ENCODE measurements around the gene EDDM3A.
"Not testable (repeated sequence)": the region's sequence is repeated elsewhere in the genome, so short reads cannot be mapped to it uniquely, and the experiment has no call there.

EDDM3A gene

DNA sequence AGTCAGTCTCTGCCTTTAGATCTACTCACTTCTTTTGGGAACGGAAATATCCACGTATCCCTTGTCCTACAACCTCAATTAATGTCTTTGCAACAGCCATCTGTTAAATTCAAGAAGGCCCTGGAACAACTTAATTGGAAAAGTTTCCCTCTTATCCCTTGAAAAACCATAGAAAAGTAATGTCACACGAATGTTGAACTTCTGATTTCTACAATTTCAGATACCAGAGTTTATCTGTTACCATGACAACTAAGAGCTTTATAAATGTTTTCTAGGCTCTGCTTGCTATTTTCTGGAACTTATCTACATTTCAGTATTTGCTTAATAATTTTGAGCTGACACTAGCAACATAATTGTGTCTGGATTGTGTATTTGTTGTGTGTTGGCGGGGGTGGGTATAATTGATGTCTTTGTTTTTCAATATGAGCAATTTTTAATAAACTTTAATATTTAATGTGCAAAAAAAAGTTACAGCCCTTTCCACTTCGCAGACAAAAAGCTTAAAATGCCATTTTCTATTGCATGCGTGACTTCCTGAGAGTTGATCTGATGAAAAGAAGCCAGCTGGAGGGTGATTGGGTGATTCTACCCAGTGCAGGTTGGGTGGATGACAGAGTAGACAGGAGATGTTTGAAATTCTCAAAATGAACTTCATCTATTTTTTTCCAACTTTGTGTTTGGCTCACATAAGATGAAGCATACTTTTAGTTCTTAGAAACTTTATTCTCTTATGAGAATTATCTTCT, 11.8 kb upstream of the EDDM3A start:
- DNase-seq = no peak

DNA sequence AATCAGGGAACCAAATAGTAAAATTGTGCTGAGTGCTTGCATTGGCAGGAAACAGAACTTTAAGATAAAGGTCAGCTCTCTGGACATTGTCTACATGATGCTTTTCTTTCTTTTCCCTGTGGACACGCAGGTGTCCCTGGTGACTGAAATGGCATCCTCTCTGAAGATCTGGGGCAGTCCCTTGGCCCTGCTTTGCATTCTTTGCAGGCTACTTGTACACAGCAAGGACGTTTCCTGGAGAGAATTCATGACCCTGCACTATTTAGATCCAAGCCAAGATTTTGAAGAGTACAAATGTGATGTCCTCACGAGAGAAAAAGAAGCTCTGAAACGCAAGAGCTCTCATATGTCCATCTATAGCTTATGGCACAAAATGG, 11.3 kb upstream of the EDDM3A start:
- DNase-seq = no peak

DNA sequence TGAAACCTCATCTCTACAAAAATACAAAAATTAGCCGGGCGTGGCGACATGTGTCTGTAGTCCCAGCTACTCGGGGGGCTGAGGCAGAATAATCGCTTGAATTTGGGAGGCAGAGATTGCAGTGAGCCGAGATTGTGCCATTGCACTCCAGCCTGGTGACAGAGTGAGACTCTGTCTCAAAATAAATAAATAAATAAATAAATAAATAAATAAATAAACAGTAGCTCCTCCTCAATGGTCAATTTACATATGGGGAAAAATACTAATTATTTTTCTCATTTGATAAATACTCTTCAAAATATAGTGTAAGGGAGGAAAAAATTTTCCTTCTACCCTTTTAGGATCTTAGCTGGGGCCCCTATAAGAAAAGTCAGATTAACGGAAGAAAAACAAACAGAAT, 7.4 kb upstream of the EDDM3A start:
- DNase-seq = not testable (repeated sequence)

DNA sequence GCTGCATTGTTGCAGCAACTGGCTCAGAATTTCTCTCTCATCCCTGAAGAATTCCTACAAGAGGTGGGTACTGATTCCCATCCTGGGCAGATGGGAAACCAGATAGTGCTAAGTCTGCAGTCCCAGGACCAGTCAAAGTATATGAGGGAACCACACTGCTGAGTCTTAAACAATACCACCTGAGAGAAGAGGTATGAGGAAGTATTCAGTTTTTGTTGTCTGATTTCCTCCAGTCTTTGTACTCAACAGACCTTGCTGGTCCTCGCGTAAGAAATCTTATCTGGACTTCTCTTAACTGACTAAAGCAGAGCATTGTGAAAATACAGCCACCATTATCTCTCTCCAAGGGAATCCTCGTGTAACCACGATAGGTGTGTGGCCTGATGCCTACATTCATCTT, 3.6 kb upstream of the EDDM3A start:
- DNase-seq = no peak

DNA sequence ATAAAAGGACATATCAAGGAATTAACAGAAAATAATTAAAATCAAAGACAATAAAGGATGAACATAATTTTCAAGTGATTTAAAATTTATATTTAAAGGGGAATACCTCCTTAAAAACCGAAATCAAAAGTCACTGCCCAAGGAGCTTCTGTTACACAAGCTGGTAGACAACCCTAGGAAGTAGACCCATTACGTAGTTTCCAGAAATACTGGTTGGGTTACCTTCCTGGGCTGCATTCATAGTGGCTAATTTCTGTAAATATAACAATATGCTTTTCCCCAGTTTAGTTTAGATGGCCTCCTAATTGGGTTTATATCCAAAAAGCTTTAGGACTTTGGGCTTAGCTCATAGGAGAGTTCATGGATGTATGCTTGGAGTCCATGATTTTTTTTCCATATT, 2.1 kb upstream of the EDDM3A start:
- DNase-seq = no peak

DNA sequence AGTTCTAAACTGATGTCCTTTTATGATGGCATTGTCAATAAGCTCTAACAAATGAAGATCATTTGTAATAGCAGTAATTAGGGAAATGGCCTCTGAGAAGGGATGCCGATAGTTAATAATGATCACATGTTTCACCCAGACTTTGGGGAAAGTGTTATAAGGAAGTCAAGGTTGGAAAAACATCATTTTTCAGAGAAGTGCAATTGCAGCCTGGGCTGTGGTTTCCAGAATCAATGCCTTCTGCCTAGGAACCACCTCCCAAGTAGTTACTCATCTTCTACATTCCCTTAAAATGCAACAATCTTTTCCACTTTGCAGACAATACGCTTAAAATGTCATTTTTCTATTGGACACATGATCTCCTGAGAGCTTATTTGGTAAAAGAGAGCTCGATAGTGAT, 879 bp downstream of the EDDM3A start:
- DNase-seq = no peak

DNA sequence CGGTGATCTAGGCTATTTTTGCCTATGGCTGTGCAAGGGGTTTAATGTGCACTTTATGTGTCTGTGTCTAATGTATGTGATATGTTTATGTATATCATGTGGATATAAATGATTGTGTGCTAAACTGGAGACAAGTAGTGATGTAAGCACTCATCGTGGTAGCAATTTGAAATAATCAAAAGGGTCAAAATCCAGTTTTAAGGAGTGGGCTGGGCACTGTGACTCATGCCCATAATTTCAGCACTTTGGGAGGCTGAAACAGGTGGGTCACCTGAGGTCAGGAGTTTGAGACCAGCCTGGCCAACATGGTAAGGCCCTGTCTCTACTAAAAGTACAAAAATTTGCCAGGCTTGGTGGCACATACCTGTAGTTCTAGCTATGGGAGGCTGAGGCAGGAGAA, 2.8 kb downstream of the EDDM3A start:
- DNase-seq = no peak

DNA sequence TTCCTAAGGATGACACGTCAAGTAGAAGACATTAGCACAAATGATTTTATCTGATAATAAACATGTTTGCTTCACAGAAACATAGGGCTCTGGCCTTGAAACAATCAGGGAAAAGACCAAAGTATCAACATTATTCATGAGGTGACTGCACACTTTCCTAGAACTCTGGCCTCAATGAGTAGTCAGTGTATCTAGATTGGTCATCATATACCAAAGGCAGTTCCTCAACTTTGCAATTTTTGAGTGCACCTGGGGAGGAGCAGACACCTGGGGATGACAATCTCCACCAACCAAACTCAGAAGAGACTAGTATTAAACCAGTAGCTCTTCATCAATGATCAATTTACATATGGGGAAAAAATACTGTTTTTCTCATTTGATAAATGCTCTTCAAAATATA, 4.5 kb downstream of the EDDM3A start:
- DNase-seq = no peak

DNA sequence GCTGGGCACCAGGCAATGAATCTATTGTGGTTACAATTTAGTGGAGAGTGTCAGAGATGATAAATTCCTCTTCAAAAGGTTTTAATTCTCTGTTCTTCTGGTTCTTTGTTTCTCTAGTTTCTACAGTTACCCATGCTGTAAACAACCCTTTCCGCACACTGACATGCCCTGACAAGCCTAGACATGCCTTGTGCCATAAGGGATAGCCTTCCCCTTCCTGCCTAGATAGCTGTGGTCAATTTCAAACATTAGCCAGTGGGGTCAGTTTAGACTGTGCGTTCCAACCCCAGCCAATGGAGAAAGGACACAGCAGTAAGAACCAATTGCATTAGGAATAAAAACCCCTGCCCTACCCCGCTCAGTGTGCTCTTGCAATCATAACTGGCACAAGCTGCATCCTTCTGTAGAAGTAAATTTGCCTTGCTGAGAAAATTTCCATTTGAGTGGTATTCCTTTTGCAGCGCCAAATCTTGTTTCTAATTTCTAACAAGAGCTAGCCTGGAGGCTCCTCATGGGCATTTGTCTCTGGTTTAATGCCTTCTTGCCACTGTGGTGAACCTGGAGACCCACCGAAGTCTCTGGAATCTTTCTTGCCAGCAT, 6.4 kb downstream of the EDDM3A start:
- no peak for DNase-seq

DNA sequence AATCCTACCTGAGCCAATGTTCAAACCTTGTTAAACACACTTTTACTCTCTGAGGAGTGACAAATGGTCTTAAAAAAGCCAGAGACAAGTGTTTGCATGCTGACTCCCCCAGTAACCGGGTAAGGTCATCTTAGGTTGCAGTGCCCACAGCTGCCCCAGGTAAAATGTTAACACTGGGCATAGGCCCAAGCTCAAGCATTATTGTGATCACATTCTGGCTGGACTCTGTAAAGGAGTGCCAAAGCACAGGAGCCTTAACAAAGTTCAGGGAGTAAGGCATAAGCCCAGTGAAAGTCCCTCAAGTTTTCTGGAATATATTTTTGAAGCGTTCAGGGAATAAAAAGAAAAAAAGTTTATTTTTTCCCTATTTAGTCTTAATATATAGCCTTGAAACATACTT, 8.6 kb downstream of the EDDM3A start:
- no peak for DNase-seq

DNA sequence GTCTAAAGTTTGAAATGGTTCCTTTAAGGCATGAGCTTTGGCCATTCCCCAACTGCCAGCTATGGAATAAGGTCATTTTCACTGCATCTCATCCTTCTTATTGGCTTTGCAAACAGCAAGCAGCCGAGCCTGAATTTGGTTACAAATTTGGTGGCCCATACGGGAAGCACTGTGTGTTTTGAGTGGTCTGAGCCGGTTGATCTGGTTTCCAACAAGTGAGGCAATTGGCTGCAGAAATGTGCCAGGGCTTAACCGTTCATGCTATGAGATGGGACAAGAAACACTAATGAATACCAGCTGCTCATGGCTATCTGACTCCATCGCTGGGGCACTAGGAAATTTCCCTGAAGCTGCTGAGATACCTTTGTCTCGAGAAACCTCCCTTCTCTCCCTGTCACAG, 9.3 kb downstream of the EDDM3A start:
- DNase-seq = no peak

DNA sequence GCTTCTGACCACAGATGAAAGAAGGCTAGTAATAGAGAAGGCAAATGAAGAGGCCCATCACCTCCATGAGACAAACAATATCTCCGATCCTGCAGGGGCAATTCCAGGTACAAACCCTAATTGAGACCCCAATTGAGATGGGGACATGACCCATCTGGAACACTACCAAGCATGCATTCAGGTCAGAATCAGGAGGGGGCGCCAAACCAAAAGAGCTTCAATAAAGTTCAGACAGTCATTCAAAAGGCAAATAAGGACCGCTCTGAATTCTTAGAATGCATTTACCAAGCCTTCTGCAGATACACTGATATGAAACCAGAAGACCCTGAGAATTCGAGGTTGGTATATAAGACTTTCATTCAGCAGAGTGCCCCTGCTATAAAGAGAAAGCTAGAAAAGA, 12.3 kb downstream of the EDDM3A start:
- no peak for DNase-seq

DNA sequence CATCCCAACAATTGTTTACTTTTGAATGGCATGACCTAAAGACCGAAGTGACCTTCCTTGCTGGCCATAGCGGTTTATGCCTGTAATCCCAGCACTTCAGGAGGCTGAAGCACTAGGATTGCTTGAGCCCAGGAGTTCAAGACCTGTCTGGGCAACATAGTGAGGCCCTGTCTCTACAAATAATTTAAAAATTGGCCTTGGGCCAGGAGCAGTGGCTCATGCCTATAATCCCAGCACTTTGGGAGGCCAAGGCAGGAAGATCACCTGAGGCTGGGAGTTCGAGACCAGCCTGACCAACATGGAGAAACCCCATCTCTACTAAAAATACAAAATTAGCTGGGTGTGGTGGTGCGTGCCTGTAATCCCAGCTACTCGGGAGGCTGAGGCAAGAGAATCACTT, 13.8 kb downstream of the EDDM3A start:
- not testable (repeated sequence) for DNase-seq

DNA sequence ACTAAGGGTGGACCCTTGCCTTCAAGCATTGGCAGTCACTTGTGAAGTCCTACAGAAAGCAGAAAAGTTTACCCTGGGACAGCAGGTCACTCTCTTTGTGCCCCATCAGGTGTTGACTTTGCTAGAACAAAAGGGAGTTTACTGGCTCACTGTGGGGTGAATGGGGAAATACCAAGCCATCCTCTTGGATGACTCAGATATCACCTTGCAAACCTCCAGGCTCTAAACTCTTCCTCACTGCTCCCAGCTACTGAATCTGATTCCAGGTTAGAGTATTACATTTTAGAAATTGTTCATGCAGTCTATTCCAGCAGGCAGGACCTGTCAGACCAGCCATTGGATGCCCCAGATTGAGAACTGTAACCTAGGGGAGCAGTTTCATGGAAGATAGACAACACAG, 15.3 kb downstream of the EDDM3A start:
- no peak for DNase-seq

DNA sequence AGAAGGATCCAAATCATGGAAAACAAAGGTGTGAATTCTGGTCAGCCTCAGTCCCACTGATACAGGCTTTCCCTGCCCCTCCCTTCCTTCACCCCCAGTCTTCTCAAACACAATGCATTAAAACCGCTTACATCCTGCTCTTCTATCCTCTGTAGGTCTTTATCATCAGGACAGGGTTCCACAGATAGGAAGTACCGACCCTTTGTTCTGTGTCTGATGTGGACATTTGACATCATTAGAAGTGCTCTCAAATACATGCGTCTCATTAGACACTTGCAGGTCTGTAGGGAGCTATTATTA, 22.9 kb downstream of the EDDM3A start:
- DNase-seq = no peak

DNA sequence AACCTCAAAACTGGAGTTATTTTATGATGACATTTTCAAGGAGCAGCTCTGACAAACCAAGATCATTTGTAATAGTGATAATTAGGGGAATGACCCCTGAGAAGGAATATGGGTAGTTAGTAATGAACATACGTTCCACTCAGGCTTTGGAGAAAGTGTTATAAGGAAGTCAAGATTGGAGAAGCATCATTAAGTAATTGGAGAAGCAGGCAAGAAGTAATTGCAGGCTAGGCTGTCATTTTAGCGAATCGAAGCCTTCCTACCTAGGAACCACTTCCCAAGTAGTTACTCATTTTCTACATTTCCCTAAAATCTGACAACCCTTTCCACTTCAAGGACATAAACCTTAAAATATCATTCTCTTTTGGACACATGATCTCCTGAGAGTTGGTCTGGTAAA, 23.7 kb downstream of the EDDM3A start:
- DNase-seq = no peak

DNA sequence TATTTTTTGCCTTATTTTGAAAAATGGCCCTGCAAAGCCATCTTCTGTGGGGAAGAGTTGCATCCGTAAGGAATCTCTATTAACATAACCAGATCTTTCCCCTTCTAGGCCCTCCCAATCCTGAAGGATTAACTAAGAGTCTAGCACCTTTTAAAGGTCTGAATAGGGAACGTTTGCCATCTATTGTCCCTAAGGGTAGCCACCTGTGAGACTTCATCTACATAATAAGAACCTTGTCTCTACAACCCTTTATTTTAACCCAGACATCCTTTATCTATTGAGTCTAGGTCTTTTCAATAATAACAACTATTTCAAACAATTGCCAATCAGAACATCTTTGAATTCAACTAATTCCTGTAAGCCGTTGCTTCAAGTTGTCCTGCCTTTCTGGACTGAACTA, 27.0 kb downstream of the EDDM3A start:
- DNase-seq = no peak

DNA sequence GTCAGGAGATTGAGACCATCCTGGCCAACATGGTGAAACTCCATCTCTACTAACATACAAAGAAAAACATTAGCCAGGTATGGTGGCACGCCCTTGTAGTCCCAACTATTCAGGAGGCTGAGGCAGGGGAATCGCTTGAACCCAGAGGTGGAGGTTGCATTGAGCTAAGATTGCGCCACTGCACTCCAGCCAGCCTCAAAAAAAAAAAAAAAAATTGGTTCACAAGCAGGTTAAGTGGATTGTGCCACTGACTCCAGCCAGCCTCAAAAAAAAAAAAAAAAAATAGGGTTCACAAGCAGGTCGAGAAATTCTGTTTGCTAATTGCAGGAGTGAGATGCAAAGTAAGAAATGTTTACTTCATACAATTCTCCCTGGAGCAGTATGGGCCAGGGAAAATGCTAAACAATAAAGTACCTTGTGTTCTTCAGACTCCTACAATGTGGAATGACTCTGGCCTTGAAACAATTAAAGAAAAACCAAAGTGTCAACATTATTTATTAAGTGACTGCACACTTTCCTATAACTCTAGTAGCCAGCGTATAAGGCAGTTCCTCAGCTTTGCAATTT, 28.7 kb downstream of the EDDM3A start:
- DNase-seq = no peak

DNA sequence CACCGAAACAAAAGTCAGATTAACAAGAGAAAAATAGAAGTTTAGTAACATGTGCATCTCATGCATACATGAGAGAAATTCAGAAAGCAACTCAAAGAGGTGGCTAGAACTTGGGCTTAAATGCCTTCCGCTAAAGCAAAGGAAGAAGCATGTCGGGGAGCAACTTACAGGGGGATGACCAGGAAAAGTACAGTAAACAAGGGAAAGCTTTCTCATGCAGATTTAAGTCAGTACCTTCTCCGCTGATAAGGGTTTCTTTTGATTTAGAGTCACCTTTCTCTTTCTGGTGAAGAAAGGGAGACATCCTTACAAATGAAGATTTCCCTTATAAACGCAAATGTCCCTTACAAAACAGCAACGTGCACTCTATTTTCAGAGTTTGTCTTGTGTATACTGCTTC, 29.4 kb downstream of the EDDM3A start:
- DNase-seq = no peak

DNA sequence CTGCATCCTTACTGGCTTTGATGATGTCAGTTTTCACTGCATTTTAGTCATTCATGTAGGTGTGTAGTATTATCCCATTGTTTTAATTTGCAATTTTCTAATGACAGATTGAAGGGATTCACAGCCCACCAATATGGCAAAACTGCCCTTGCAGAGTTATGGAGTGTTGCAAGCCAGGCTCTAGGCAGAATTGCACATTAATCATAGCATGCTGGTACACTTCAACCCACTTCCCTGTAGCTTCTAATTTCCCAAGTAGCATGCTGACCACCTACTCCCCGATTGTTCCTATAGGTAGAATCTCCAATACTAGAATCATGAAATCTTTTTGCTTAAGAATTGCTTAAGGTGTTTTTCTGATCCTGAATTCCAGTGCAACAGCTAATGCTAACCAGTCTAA, 30.2 kb downstream of the EDDM3A start:
- DNase-seq = no peak

DNA sequence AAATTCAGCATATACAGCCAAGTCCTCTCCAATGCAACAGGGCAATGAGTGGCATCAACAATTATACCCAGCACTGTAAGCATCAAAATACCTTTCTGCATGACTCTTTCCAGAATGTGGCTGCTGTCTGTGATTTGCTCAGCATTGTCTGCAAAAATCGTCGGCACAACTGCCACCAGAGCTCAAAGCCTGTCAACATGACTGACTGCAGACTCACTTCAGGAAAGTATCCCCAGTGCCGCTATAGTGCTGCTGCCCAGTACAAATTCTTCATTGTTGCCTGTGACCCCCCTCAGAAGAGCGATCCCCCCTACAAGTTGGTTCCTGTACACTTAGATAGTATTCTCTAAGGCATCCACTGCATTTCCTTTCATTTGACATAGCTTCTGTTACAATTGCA, 36.1 kb downstream of the EDDM3A start:
- no peak for DNase-seq

DNA sequence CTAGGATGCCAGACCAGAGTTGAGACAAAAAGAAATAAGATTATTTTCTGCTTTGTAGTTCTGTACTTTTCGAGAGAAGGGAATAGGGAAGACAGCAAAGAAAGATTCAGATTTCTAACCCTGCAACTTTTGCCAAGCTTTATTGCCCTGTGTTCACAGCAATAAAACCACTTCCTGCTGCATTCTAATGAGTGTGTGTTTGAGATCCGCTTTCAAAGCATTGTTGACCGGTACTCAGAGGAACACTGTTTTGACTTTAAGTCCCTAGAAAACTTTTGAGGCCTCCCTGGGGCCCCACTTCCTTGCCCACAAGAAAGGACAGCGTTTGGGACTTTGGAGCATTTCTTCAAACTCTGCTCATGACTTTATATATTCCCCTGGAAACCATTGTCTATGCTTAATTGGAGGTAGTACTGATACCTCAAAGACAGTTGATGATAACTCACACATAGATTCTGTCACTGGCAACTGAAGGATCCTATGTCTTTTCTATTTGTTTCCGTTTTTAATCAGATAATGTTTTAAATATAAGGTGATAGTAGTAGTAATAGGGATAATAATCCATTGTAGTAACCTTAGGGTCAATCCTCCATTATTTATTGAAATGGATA, 36.7 kb downstream of the EDDM3A start:
- DNase-seq = no peak

DNA sequence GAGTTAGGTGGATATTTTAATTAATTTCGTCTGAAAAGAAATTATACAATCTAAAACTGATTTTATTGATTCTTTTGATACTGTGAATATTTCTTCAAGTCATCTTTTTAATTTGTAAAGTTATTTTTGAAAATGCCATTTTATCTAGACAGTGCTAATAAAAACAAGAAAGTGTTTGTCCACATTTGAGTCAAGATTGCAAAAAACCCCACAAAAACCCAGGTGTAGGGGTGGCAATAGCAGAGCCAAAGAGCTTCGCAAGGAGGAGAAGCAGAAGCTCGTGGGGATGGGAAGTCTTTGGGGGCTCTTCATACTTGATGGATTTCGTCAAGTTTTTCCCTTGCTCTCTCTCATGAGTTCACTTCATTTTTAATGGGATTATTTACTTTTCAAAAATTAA, 41.3 kb downstream of the EDDM3A start:
- DNase-seq = no peak

DNA sequence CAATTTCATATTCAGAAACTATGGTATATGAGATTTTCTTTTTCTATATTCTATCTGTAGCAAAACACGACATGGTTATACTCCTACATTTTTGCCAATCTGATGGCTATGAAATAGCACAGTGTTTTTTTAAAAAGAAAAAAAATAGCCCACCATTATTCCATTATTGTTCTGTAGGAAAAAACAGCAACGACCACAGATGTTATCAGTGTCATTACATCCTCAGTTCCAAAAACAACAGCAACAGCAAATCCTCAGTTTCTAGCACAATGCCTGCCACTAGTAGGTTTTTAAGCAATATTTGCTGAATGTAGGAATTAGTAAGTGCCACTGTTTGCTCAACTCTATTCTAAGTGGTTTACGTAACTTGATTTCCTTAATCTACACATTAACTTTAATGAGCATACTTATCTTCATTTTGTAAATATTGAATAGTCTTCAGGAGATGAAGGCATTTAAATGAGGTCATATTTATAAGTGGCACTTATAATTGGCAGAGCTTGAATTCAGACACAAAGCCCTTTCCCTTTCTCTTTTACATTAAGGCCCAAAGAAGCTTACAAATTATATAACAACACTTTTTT, 43.6 kb downstream of the EDDM3A start:
- DNase-seq = no peak

Data from activated CD4-positive, alpha-beta T cell treated with anti-CD3 and anti-CD28 coated beads for 1 hour (primary cell).